ENCODE results near the gene TPST2. TPM values are rescaled to one million over a fixed set of nuclear protein-coding genes. Genes with fewer than 3 reads are reported as not detected.

TPST2 gene
- total RNA-seq, 2 experiments from 2014 or later = 55.4 to 60.8 TPM

- ChIA-PET CTCF (interaction anchor here (1.0 kb wide), 1 partner anchor 17 kb away, joined by 3 read pairs; no protein-coding TSS in a partner anchor), POLR2A (interaction anchor here (1.2 to 5.7 kb wide), 2 partner anchors 16 to 186 kb away, joined by 3 to 92 read pairs; no protein-coding TSS in a partner anchor)
- Mint-ChIP-seq H3K36me3 (ENCODE audit: low read depth) (peaks cover 50% of the 10 kb centered on the region), H3K4me3 (no peak overlapping the region), H3K27ac (no peak overlapping the region), H3K9me3 (no peaks in the 10 kb centered on the region), H3K4me1 (peaks cover 43% of the 10 kb centered on the region), H3K27me3 (no peaks in the 10 kb centered on the region)
- no peak for DNase-seq
Measured at GRCh38 chr22:26486394-26486793, 103.5 kb downstream of the TPST2 start.

DNA sequence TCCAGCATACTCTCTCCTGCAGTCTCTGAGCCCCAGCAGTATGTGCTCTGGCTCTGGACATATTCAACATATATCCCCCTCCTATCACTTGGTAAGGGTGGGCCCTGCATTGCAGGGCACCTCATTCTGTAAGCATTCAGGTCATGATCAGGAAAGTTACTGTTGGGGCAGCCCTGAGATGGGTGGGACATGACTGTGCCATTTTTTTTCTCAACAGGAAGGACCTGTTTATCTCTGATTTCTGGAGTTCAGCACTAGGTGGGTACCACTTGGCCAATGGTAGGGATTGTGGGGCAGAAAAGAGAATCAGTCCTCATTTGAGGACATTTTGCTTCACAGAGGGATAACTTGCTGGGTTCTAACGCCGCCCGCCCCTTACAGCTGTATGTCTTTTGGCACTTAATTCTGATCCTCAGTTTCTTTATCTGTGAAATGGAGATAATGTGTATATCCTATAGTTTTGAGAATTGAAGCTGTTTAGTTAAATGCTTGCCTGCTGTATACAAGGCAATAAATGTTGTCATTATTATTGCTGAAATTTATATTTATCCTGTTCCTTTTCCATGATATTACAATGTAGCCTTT lies 104.0 kb downstream of the TPST2 start:
- no peak for DNase-seq
- ChIA-PET POLR2A (interaction anchor here (1.2 to 5.7 kb wide), 5 partner anchors 12 to 187 kb away, joined by 3 to 92 read pairs (median 28); no protein-coding TSS in a partner anchor), CTCF (interaction anchor here (1.0 to 3.2 kb wide), 2 partner anchors 16 to 17 kb away, joined by 3 to 32 read pairs; no protein-coding TSS in a partner anchor)
- Mint-ChIP-seq H3K27me3 (no peaks in the 10 kb centered on the region), H3K4me3 (peak overlapping the region; percentile 93), H3K36me3 (ENCODE audit: low read depth) (peaks cover 45% of the 10 kb centered on the region), H3K9me3 (no peaks in the 10 kb centered on the region), H3K27ac (peak overlapping the region; percentile 58), H3K4me1 (peaks cover 48% of the 10 kb centered on the region)

GRCh38 chr22:26485013-26485412 lies 104.9 kb downstream of the TPST2 start:
- Mint-ChIP-seq H3K4me3 (peak overlapping the region; percentile 93), H3K36me3 (ENCODE audit: low read depth) (peaks cover 41% of the 10 kb centered on the region), H3K9me3 (no peaks in the 10 kb centered on the region), H3K4me1 (peaks cover 55% of the 10 kb centered on the region), H3K27me3 (no peaks in the 10 kb centered on the region), H3K27ac (peak overlapping the region; percentile 58)
- ChIA-PET POLR2A (interaction anchor here (0.9 to 5.7 kb wide), 16 partner anchors 7 to 188 kb away, joined by 3 to 92 read pairs (median 9); partner anchors contain the start of genes MIAT and TFIP11), CTCF (interaction anchor here (0.9 to 3.2 kb wide), 7 partner anchors 12 to 194 kb away, joined by 3 to 32 read pairs (median 8); partner anchors contain the start of gene TFIP11)
- no peak for DNase-seq

GRCh38 chr22:26484360-26484706 lies 105.6 kb downstream of the TPST2 start:
- peaks cover 62% of the 10 kb centered on the region for H3K4me1 Mint-ChIP-seq
- CTCF ChIA-PET = interaction anchor here (0.9 to 3.6 kb wide), 8 partner anchors 11 to 194 kb away, joined by 3 to 32 read pairs (median 8); partner anchors contain the start of gene TFIP11
- H3K36me3 Mint-ChIP-seq (ENCODE audit: low read depth) = peaks cover 39% of the 10 kb centered on the region
- no peak for DNase-seq
- POLR2A ChIA-PET = interaction anchor here (0.9 to 5.7 kb wide), 25 partner anchors 8 to 188 kb away, joined by 3 to 92 read pairs (median 6); partner anchors contain the start of genes MIAT, TFIP11 and TPST2
- peak overlapping the region; percentile 71 for H3K27ac Mint-ChIP-seq
- no peaks in the 10 kb centered on the region for H3K27me3 Mint-ChIP-seq
- H3K9me3 Mint-ChIP-seq = no peaks in the 10 kb centered on the region
- H3K4me3 Mint-ChIP-seq = peak overlapping the region; percentile 93

- no peaks in the 10 kb centered on the region for H3K9me3 Mint-ChIP-seq
Measured at GRCh38 chr22:26483439-26484359, 106.2 kb downstream of the TPST2 start, which contains the start of the genes HPS4 and SRRD. Gene HPS4, minus strand, starts transcription at chr22:26483783. Its CDS starts 2,021 bp downstream, at chr22:26481762. Gene SRRD, plus strand, starts transcription at chr22:26483877. Its CDS starts 14 bp downstream, at chr22:26483891.

GRCh38 chr22:26483043-26483438 lies 106.9 kb downstream of the TPST2 start:
- ChIA-PET CTCF (interaction anchor here (0.8 to 3.6 kb wide), 8 partner anchors 19 to 190 kb away, joined by 4 to 32 read pairs (median 9); partner anchors contain the start of gene TFIP11), POLR2A (interaction anchor here (0.9 to 5.7 kb wide), 20 partner anchors 9 to 1436 kb away, joined by 3 to 92 read pairs (median 7); partner anchors contain the start of genes MIAT, PITPNB and TFIP11)
- H3K9me3 Mint-ChIP-seq = no peaks in the 10 kb centered on the region
- no peaks in the 10 kb centered on the region for H3K27me3 Mint-ChIP-seq
- peaks cover 71% of the 10 kb centered on the region for H3K4me1 Mint-ChIP-seq
- H3K36me3 Mint-ChIP-seq (ENCODE audit: low read depth) = peaks cover 33% of the 10 kb centered on the region
- peak overlapping the region; percentile 93 for H3K4me3 Mint-ChIP-seq
- DNase-seq = no peak
- H3K27ac Mint-ChIP-seq = peak overlapping the region; percentile 71

More at GRCh38 chr22:26483439-26484359, 106.2 kb downstream of the TPST2 start, which contains the start of the genes HPS4 and SRRD:
- CTCF ChIA-PET = interaction anchor here (0.8 to 3.6 kb wide), 9 partner anchors 19 to 195 kb away, joined by 3 to 32 read pairs (median 8); partner anchors contain the start of gene TFIP11
- peaks cover 68% of the 10 kb centered on the region for H3K4me1 Mint-ChIP-seq
- no peaks in the 10 kb centered on the region for H3K27me3 Mint-ChIP-seq
- peak; percentile 93 for DNase-seq
- H3K4me3 Mint-ChIP-seq = peak within 1 kb of the TSS; percentile 93
- peak within 1 kb of the TSS; percentile 71 for H3K27ac Mint-ChIP-seq
- H3K36me3 Mint-ChIP-seq (ENCODE audit: low read depth) = peaks cover 38% of the 10 kb centered on the region
- POLR2A ChIA-PET = interaction anchor here (0.9 to 5.7 kb wide), 27 partner anchors 9 to 1436 kb away, joined by 3 to 92 read pairs (median 5); partner anchors contain the start of genes MIAT, PITPNB, TFIP11 and TPST2

DNA sequence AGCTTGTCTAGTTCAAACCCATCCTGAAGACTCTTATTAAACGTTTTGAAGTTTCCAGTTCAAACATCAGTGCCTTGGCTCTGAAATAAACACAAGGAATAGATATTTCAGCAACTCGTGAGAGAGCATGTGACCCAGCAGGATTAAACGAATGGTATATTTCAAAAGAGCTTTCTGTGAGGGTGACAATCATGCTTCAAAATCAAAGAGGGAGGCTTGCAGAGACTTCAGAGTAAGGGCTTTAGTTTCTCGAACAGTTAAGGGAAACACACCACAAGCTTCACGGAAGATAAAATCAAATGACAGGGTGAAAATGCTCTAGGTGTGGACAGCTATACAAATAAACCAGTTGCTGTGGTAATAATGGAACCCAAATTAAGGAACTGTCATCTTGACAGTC lies 107.8 kb downstream of the TPST2 start:
- ChIA-PET CTCF (interaction anchor here (1.2 to 3.6 kb wide), 8 partner anchors 19 to 197 kb away, joined by 3 to 17 read pairs (median 6); no protein-coding TSS in a partner anchor), POLR2A (interaction anchor here (0.7 to 5.7 kb wide), 9 partner anchors 9 to 190 kb away, joined by 3 to 92 read pairs (median 3); partner anchors contain the start of genes ASPHD2 and TFIP11)

DNA sequence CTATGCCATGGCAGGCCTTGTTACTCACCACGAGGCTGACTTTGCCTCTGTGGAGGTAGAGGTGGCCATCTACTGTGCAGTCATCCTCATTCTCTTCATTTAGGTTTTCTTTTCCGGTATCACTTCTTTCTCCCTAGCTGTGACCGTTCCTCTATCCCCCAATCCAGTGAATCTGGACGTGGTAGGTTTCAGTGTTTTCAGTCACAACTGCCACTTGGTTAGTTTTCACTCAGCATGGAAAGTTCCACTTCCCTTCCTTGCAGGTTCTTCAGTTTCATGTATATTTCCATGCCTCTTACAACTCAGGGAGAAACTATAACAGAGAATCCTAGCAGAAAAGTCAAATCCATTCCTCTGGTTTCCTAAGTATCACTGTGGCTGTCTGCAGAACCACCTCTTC lies 108.2 kb downstream of the TPST2 start:
- H3K27me3 Mint-ChIP-seq = no peaks in the 10 kb centered on the region
- POLR2A ChIA-PET = interaction anchor here (0.7 to 5.7 kb wide), 9 partner anchors 9 to 191 kb away, joined by 3 to 92 read pairs (median 3); partner anchors contain the start of genes ASPHD2 and TFIP11
- peaks cover 84% of the 10 kb centered on the region for H3K4me1 Mint-ChIP-seq
- H3K36me3 Mint-ChIP-seq (ENCODE audit: low read depth) = peaks cover 41% of the 10 kb centered on the region
- no peak for DNase-seq
- CTCF ChIA-PET = interaction anchor here (1.2 to 3.6 kb wide), 8 partner anchors 20 to 197 kb away, joined by 3 to 17 read pairs (median 6); no protein-coding TSS in a partner anchor
- H3K4me3 Mint-ChIP-seq = peak overlapping the region; percentile 93
- peak overlapping the region; percentile 71 for H3K27ac Mint-ChIP-seq
- H3K9me3 Mint-ChIP-seq = no peaks in the 10 kb centered on the region

More for the DNA sequence above, 107.8 kb downstream of the TPST2 start:
- H3K4me3 Mint-ChIP-seq = peak overlapping the region; percentile 93
- peaks cover 37% of the 10 kb centered on the region for H3K36me3 Mint-ChIP-seq (ENCODE audit: low read depth)
- H3K27ac Mint-ChIP-seq = peak overlapping the region; percentile 71
- H3K9me3 Mint-ChIP-seq = no peaks in the 10 kb centered on the region
- H3K4me1 Mint-ChIP-seq = peaks cover 79% of the 10 kb centered on the region
- DNase-seq = no peak
- no peaks in the 10 kb centered on the region for H3K27me3 Mint-ChIP-seq

DNA sequence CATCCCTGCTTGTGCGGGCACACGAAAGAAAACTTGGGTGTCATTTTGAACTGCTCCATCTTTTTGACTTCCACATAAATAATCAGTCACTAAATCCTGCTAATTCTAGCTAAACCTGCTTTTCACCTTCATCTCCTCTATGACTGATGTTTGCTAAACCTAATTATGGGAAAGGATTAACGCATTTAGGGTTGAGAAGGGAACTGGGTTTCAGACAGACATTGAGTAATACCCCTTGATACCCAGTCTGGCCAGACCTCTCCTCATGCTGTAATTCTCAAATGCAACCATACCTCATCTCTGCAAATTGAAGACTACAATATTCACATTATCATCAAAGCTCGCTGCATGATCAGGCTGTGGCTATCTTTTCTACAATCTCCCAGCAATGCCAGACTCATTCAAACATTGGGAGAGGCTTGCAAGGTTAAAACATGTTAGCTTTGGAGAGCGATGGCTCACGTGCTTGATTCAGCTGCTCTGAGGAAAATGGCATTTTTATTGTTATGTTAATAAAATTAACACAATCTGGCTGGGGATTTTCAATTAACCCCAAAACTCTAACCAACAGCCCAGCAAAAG lies 108.7 kb downstream of the TPST2 start:
- ChIA-PET POLR2A (interaction anchor here (1.0 to 5.7 kb wide), 8 partner anchors 8 to 191 kb away, joined by 3 to 92 read pairs (median 4); partner anchors contain the start of gene TFIP11), CTCF (interaction anchor here (0.9 to 3.6 kb wide), 8 partner anchors 20 to 198 kb away, joined by 3 to 17 read pairs (median 5); no protein-coding TSS in a partner anchor)
- Mint-ChIP-seq H3K4me1 (peaks cover 84% of the 10 kb centered on the region), H3K27ac (peak overlapping the region; percentile 71), H3K36me3 (ENCODE audit: low read depth) (peaks cover 45% of the 10 kb centered on the region), H3K4me3 (peak overlapping the region; percentile 93), H3K27me3 (no peaks in the 10 kb centered on the region), H3K9me3 (no peaks in the 10 kb centered on the region)
- DNase-seq = no peak

GRCh38 chr22:26480611-26480932 lies 109.4 kb downstream of the TPST2 start:
- POLR2A ChIA-PET = interaction anchor here (1.2 kb wide), 1 partner anchor 15 kb away, joined by 3 read pairs; no protein-coding TSS in a partner anchor
- peaks cover 78% of the 10 kb centered on the region for H3K4me1 Mint-ChIP-seq
- peak overlapping the region; percentile 71 for H3K27ac Mint-ChIP-seq
- H3K27me3 Mint-ChIP-seq = no peaks in the 10 kb centered on the region
- H3K4me3 Mint-ChIP-seq = peak overlapping the region; percentile 93
- peaks cover 45% of the 10 kb centered on the region for H3K36me3 Mint-ChIP-seq (ENCODE audit: low read depth)
- no peaks in the 10 kb centered on the region for H3K9me3 Mint-ChIP-seq
- no peak for DNase-seq
- CTCF ChIA-PET = interaction anchor here (0.9 to 2.8 kb wide), 3 partner anchors 19 to 185 kb away, joined by 3 to 9 read pairs (median 6); no protein-coding TSS in a partner anchor

GRCh38 chr22:26479792-26480610 lies 109.9 kb downstream of the TPST2 start:
- Mint-ChIP-seq H3K36me3 (ENCODE audit: low read depth) (peaks cover 46% of the 10 kb centered on the region), H3K27me3 (no peaks in the 10 kb centered on the region), H3K9me3 (no peaks in the 10 kb centered on the region), H3K27ac (peak overlapping the region; percentile 71), H3K4me1 (peaks cover 73% of the 10 kb centered on the region), H3K4me3 (peak overlapping the region; percentile 93)
- POLR2A ChIA-PET = interaction anchor here (0.9 to 2.0 kb wide), 7 partner anchors 14 to 194 kb away, joined by 3 to 17 read pairs (median 5); partner anchors contain the start of gene MIAT
- CTCF ChIA-PET = interaction anchor here (0.7 to 2.0 kb wide), 6 partner anchors 13 to 199 kb away, joined by 3 to 6 read pairs (median 5); no protein-coding TSS in a partner anchor
- no peak for DNase-seq

All from activated CD4-positive, alpha-beta memory T cell treated with anti-CD3 and anti-CD28 coated beads, Interleukin-2, amount 10 ng/mL, durations not matched to agents 7 days and 5 days (primary cell).